ENCODE measurements around the gene NGEF.

The NGEF gene

GRCh38 chr2:232860593-232861241 lies 152.3 kb downstream of the NGEF start:
- TF ChIP-seq EZH2 (IDR thresholded peaks at IDR 0.05; ENCODE audit: borderline replicate concordance, low read depth, low read length, severe bottlenecking) (no peak), CTCF (IDR thresholded peaks at IDR 0.05; ENCODE audit: borderline replicate concordance, extremely low read depth, low read length, poor library complexity, severe bottlenecking) (no peak)
- Histone ChIP-seq H2AFZ (ENCODE audit: low read depth, low read length) (no peak overlapping the region), H3K27me3 (ENCODE audit: insufficient read depth, low read length, poor library complexity) (no peaks in the 10 kb centered on the region), H3K4me3 (ENCODE audit: low read depth in 1 of 2, low read length in 2 of 2) (no peak overlapping the region), H3K4me1 (ENCODE audit: insufficient read depth, low read length) (no peaks in the 10 kb centered on the region), H3K79me2 (ENCODE audit: insufficient read depth, low read length) (no peaks in the 10 kb centered on the region), H4K20me1 (ENCODE audit: insufficient read depth, low read length) (no peaks in the 10 kb centered on the region), H3K4me2 (ENCODE audit: insufficient read depth, low read length) (no peak overlapping the region), H3K9me3 (ENCODE audit: insufficient read depth, low read length, severe bottlenecking) (no peaks in the 10 kb centered on the region), H3K36me3 (ENCODE audit: insufficient read depth, low read length) (peaks cover 40% of the 10 kb centered on the region), H3K9ac (ENCODE audit: low read depth, low read length) (no peak overlapping the region), H3K27ac (ENCODE audit: low read length) (no peak overlapping the region)
- ATAC-seq (ENCODE audit: insufficient read depth, low read depth) = no peak
- no peak for DNase-seq

- Histone ChIP-seq H3K27ac (ENCODE audit: low read length) (no peak overlapping the region), H4K20me1 (ENCODE audit: insufficient read depth, low read length) (no peaks in the 10 kb centered on the region), H3K4me1 (ENCODE audit: insufficient read depth, low read length) (no peaks in the 10 kb centered on the region), H3K27me3 (ENCODE audit: insufficient read depth, low read length, poor library complexity) (no peaks in the 10 kb centered on the region), H3K36me3 (ENCODE audit: insufficient read depth, low read length) (peaks cover 48% of the 10 kb centered on the region), H3K4me2 (ENCODE audit: insufficient read depth, low read length) (no peak overlapping the region), H3K4me3 (ENCODE audit: low read depth in 1 of 2, low read length in 2 of 2) (no peak overlapping the region), H3K9ac (ENCODE audit: low read depth, low read length) (no peak overlapping the region), H2AFZ (ENCODE audit: low read depth, low read length) (no peak overlapping the region), H3K9me3 (ENCODE audit: insufficient read depth, low read length, severe bottlenecking) (no peaks in the 10 kb centered on the region), H3K79me2 (ENCODE audit: insufficient read depth, low read length) (no peaks in the 10 kb centered on the region)
- DNase-seq (no peak), ATAC-seq (ENCODE audit: insufficient read depth, low read depth) (no peak)
- TF ChIP-seq EZH2 (IDR thresholded peaks at IDR 0.05; ENCODE audit: borderline replicate concordance, low read depth, low read length, severe bottlenecking) = no peak
- TF ChIP-seq CTCF (IDR thresholded peaks at IDR 0.05; ENCODE audit: borderline replicate concordance, extremely low read depth, low read length, poor library complexity, severe bottlenecking) = no peak
Measured at GRCh38 chr2:232859385-232859916, 153.6 kb downstream of the NGEF start.

- ATAC-seq (ENCODE audit: insufficient read depth, low read depth) (no peak), DNase-seq (no peak)
- Histone ChIP-seq H3K4me3 (ENCODE audit: low read depth in 1 of 2, low read length in 2 of 2) (no peak overlapping the region), H3K4me2 (ENCODE audit: insufficient read depth, low read length) (no peak overlapping the region), H3K9me3 (ENCODE audit: insufficient read depth, low read length, severe bottlenecking) (no peaks in the 10 kb centered on the region), H4K20me1 (ENCODE audit: insufficient read depth, low read length) (no peaks in the 10 kb centered on the region), H3K27ac (ENCODE audit: low read length) (no peak overlapping the region), H3K36me3 (ENCODE audit: insufficient read depth, low read length) (peaks cover 59% of the 10 kb centered on the region), H3K9ac (ENCODE audit: low read depth, low read length) (no peak overlapping the region), H3K4me1 (ENCODE audit: insufficient read depth, low read length) (no peaks in the 10 kb centered on the region), H3K79me2 (ENCODE audit: insufficient read depth, low read length) (no peaks in the 10 kb centered on the region), H3K27me3 (ENCODE audit: insufficient read depth, low read length, poor library complexity) (no peaks in the 10 kb centered on the region), H2AFZ (ENCODE audit: low read depth, low read length) (no peak overlapping the region)
- TF ChIP-seq CTCF (IDR thresholded peaks at IDR 0.05; ENCODE audit: borderline replicate concordance, extremely low read depth, low read length, poor library complexity, severe bottlenecking) (no peak), EZH2 (IDR thresholded peaks at IDR 0.05; ENCODE audit: borderline replicate concordance, low read depth, low read length, severe bottlenecking) (no peak)
Measured at GRCh38 chr2:232857158-232857563, 155.9 kb downstream of the NGEF start.
